Renal cortex interstitium (tissue), 11 donors: ENCODE measurements around the gene C1orf198. TPM values are rescaled to one million over a fixed set of nuclear protein-coding genes. Genes with fewer than 3 reads are reported as not detected.

Experiments
- DNase-seq, 11 donors: peaks; one replicate each; pipeline ENCODE4 v3.0.0-alpha.2; 2013; ENCODE audit warnings: low read depth in 9 of 11, low spot score in 4 of 11; ENCODE audit errors: extremely low read depth in 1 of 11
- polyA plus RNA-seq, 3 donors: library from polyadenylated mRNA; unstranded; fragments of 120-200 nt; gene quantifications; one replicate each; pipeline ENCODE4 v1.2.1, GENCODE V29; 2013; ENCODE audit not compliant: insufficient read length in 3 of 3

The C1orf198 gene
- polyA plus RNA-seq, 3 donors = 79.8 to 90.9 (median 90.9) TPM

DNA sequence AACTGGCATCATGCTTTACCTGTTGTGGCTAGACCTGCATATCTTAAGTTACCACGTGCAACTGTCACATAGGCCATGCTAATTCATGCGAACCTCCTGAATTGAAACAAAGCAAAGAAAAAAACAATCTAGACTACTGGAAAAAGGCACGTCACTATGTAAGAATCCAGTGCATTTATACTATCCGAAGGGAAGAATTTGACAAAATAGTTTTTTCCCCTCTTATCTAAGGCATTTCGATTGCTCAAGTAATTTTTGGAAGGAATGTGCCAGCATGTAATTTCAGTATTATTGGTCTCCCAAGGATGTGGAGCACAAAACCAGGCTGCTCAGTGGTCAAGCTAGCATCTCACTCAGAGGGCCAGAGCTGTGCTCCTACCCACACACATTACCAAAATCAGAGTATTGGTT lies 31.5 kb upstream of the C1orf198 start:
- DNase-seq = no peak

GRCh38 chr1:230898748-230899147 lies 30.4 kb upstream of the C1orf198 start:
- no peak for DNase-seq

GRCh38 chr1:230898144-230898543 lies 29.8 kb upstream of the C1orf198 start:
- no peak for DNase-seq

- no peak for DNase-seq
These were observed 28.5 kb upstream of the C1orf198 start for GRCh38 chr1:230896779-230897178.

- no peak for DNase-seq
These were observed 27.1 kb upstream of the C1orf198 start for GRCh38 chr1:230895452-230895851.

DNA sequence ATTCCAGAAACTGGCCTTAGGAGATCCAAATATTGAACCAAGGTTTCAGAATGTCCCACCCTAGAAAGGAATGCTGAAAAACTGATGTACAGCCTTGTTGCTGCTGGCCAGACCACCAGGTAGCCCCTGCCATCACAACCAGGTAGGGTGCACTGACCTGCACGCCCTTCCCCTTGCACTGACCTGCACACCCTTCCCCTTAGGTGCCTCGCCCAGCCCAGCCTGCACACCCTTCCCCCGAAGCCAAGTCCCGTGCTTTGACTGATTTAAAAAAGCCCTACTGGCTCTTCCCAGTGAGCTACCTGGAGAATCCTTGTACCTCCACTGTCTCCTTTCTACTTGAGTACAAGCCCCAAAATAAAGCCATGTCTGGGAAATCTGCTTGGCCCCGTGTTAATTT lies 26.3 kb upstream of the C1orf198 start:
- no peak for DNase-seq

DNA sequence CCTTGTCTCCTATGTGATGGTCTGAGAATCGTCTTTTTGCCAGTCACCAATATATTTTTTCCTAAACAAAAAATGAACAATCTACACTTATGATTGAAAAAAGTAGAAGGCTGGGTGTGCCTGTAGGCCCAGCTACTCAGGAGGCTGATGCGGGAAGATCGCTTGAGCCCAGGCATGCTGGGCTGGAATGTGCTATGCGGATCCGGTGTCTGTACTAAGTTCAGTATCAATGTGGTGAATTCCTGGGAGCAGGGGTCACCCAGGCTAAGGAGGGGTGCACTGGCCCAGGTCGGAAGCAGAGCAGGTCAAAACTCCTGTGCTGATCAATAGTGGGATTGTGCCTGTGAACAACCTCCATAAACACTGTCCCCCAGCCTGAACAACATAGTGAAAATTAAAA lies 25.7 kb upstream of the C1orf198 start:
- no peak for DNase-seq

DNA sequence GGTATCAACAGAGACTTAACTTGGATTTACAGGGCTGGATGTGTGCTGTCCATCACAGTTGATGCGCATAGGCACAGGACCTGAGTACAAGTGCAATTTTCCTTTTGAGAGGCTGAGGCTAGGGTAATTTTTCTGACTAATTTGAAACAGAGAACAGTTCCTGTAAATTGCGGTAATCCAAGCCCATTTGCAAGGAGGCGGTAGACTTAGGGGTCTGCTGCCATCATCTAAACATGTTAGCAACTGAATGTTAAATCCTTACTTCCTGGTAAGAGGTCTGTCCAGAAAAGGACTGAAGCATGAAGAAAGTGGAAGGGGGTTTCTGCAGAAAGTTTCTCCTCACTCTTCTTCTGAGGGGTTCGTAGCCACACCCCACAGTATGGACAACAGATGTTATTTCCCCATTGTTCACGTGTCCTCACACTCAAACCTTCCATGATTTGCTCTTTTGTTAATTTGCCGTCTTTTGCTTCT lies 23.7 kb upstream of the C1orf198 start:
- no peak for DNase-seq

DNA sequence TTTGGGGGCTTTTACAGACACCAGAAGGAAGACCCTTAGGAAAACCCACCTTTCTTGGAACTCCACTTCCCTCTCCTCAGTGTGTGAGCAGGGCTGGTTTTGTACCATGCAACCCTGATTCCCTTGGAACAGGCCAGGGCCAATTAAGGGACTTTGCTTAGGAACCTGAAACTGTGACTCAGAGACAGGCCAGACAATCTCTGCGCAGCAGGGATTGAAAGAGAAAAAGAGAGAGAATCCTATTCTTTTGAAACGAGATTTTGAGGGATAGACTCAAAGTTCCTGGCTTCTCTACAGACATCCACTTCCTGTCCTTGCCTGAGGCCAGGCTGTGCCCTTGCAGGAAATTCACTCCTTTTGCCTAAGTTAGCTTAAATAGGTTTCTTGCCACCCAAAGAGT lies 23.1 kb upstream of the C1orf198 start:
- DNase-seq = no peak

GRCh38 chr1:230884646-230885045 lies 16.3 kb upstream of the C1orf198 start:
- no peak for DNase-seq

DNA sequence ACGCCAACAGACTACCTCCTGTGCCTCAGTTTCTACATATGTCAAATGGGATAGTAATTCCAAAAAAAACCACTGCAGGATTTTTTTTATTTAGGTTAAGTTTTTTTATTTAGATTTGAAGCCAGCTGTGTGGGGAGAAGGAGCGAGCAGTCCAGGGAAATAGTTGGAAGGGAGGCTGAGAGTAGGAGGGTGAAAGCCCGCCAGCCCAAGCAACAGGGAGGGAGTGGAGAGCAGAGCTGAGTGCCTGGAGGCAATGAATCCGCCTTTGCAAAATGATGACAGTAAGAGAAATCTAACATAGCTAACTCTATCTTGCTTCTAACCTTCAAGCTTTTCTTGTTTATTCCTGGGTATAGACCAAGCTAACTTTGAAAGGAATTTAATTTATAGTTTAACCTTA lies 15.6 kb upstream of the C1orf198 start:
- DNase-seq = no peak

- no peak for DNase-seq
These were observed 11.5 kb upstream of the C1orf198 start for GRCh38 chr1:230879778-230880177.

- no peak for DNase-seq
These were observed 10.3 kb upstream of the C1orf198 start for GRCh38 chr1:230878591-230878990.

DNA sequence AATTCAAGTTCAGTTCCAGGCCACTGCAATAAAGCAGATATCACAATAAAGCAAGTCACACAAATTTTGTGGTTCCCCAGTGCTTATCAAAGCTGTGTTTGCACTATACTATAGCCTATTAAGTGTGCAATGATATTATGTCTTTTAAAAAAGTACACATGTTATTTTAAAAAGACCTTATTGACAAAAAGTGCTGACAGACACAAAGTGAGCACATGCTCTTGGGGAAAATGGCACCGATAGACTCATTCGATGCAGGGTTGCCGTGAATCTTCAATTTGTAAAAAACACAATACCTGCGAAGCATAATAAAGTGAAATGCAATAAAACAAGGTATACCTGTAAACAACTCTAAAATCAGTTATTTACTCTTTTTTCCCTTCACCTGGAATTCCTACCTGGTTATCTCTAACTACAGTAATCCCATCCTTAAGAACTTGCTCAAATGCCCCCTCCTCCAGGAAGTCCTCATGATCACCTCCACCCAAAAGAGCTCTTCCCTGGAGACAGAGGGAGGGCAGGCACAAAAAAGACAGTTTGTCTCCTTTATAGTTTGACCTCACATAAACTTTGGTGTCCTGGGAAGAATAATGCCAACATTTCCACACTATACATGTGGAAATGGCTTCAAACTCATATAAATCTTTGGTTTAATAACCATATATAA lies 9.7 kb upstream of the C1orf198 start:
- DNase-seq = no peak

DNA sequence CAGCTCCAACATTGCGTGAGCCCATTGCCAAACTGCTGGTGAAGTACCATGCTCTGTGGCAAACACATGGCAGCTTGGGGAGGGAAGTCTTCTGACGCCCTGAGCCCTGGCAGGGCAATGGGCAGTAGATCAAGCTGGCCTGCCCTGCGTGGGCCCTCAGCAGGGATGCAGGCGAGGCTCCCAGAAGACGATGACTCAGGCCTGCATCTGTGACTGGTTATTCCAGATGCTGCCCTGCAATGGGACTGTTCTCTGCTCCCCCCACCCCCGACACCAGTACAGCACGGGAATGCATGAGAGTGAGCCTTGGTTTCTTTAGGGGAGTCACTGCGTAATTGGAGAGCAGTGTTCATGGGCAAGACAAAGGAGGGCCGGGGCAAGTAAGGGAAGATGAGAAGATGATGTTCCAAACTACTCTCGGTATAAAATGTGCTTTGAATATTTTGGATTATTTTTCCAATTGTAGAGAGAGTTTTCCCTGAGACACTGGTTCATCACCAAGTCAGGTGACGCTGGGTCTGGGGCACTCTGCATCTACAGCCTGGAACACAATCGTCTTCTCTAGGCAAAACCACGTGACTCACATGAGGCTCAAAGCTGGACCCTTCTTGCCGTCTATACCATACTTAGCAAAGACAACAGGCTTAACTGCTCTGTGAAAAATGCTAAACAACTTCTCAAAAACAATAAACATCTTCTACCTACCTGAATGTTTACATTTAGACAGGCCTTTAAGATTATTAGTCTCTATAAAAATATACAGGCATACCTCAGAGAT lies 9.0 kb upstream of the C1orf198 start:
- no peak for DNase-seq

GRCh38 chr1:230876660-230877059 lies 8.3 kb upstream of the C1orf198 start:
- no peak for DNase-seq

DNA sequence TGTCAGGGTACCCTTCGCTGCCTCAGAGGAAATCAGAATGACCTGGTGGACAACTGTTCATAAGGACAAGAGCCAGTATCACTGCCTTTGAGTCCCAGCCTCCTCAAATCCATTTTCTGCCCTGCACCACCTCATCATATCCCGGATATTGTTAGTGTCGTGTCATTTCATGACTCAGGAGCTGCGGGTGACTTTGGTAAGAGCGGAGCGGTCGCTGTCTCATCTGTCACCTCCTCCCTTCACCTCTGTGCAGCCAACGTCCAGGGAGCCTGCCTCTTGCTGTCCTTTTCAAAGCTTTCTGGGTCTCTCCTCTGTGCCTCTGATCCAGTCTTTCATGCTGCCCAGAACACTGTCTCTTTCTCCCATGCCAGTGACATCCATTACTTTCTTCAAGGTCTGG lies 7.0 kb upstream of the C1orf198 start:
- DNase-seq = no peak

- DNase-seq = no peak
These were observed 2.6 kb upstream of the C1orf198 start for GRCh38 chr1:230870916-230871315.

- peak in 2 of 11 donors; percentile 38 to 41 for DNase-seq
These were observed 1.2 kb upstream of the C1orf198 start for GRCh38 chr1:230869500-230869899.

DNA sequence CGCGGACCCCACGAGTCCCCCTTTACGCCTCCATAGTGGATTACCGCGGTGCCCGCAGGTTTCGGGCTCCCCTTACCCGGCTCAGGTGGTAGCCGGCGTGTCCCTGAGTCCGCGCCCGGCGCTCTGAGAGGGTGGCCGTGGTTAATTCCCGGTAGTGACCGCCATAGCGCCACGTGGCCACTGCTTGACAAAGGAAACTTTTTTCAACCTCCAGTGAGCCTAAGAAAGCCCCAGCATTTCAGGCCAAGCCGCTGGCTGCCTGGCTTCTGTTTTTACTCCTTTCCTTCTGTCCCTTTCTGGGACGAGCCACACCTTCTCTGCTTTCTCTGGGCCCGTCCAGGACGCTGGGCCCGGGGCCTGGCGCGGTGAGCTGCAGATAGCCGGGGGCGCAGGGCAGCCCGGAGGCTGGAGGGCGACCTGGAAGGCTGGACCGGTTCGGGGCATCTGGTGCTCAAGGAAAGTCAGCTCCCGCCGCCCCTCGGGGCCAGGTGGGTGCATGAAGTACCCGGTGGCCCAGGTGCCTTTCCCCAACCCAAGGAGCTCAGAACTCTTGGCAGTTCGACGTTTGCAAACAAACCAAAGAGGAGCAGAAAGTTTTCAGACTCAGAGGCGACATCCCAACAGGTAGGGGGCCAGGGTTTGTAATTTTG lies 540 bp upstream of the C1orf198 start:
- DNase-seq = peak in 3 of 11 donors; percentile 57 to 60 (median 58)
